Ishikawa (cell line): ENCODE results near the gene HELZ.
A peak's percentile ranks its signal among the peaks of the same experiment; 100 is the strongest.

Source experiments
- CEBPB ChIP-seq: IDR thresholded peaks from 2 replicates; pipeline ENCODE4 v1.6.1; 2012
- CREB1 ChIP-seq: IDR thresholded peaks from 2 replicates; pipeline ENCODE4 v1.6.1; 2012; ENCODE audit warnings: low read depth
- EGR1 ChIP-seq: IDR thresholded peaks from 2 replicates; pipeline ENCODE4 v1.6.1; 2012
- EP300 ChIP-seq: IDR thresholded peaks from 2 replicates; pipeline ENCODE4 v1.6.1; 2012; ENCODE audit warnings: borderline replicate concordance
- FOXM1 ChIP-seq: IDR thresholded peaks from 2 replicates; pipeline ENCODE4 v1.6.1; 2012; ENCODE audit warnings: low read depth, borderline replicate concordance
- NFIC ChIP-seq: IDR thresholded peaks from 2 replicates; pipeline ENCODE4 v1.6.1; 2012
- RAD21 ChIP-seq: IDR thresholded peaks from 2 replicates; pipeline ENCODE4 v1.6.1; 2012; ENCODE audit warnings: low read depth
- REST ChIP-seq: IDR thresholded peaks from 2 replicates; pipeline ENCODE4 v1.6.1; 2012; ENCODE audit warnings: low read depth, mild to moderate bottlenecking
- TAF1 ChIP-seq: IDR thresholded peaks from 2 replicates; pipeline ENCODE4 v1.6.1; 2012; ENCODE audit warnings: low read depth, mild to moderate bottlenecking
- TCF12 ChIP-seq: IDR thresholded peaks from 2 replicates; pipeline ENCODE4 v1.6.1; 2012; ENCODE audit warnings: low read depth
- TEAD4 ChIP-seq: IDR thresholded peaks from 2 replicates; pipeline ENCODE4 v1.6.1; 2012
- USF1 ChIP-seq: IDR thresholded peaks from 2 replicates; pipeline ENCODE4 v1.6.1; 2012
- YY1 ChIP-seq: IDR thresholded peaks from 2 replicates; pipeline ENCODE4 v1.6.1; 2012; ENCODE audit warnings: low read depth
- ZBTB7A ChIP-seq: IDR thresholded peaks from 2 replicates; pipeline ENCODE4 v1.6.1; 2012; ENCODE audit warnings: low read depth
- TF ChIP-seq, protein P1 (sequence below): IDR thresholded peaks from 2 replicates; pipeline ENCODE4 v1.6.1; 2012

Gene HELZ

DNA sequence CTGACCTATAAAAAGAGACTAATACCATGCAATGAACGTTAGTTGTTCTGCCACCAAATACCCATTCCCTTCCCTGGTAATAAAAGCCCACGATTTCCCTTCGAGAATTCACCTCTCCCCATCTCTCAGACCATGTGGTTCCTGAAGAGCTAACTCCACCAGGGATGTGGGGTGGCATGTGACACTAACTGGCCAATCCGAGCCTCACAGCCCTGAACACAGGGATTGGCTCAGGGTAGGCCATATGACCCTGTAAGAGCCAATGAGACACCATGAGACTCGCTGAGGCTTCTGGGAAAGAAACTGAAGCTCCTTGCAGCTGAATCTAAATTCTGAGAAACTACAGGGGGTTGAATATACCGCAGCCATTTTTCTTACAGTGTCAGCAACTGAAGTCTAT is 21.1 kb downstream of the HELZ start:
- TF ChIP-seq TCF12 (no peak), NFIC (no peak), CREB1 (no peak), FOXM1 (no peak), USF1 (peak; percentile 80)
- TF ChIP-seq, protein P1, sequence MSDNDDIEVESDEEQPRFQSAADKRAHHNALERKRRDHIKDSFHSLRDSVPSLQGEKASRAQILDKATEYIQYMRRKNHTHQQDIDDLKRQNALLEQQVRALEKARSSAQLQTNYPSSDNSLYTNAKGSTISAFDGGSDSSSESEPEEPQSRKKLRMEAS = no peak

DNA sequence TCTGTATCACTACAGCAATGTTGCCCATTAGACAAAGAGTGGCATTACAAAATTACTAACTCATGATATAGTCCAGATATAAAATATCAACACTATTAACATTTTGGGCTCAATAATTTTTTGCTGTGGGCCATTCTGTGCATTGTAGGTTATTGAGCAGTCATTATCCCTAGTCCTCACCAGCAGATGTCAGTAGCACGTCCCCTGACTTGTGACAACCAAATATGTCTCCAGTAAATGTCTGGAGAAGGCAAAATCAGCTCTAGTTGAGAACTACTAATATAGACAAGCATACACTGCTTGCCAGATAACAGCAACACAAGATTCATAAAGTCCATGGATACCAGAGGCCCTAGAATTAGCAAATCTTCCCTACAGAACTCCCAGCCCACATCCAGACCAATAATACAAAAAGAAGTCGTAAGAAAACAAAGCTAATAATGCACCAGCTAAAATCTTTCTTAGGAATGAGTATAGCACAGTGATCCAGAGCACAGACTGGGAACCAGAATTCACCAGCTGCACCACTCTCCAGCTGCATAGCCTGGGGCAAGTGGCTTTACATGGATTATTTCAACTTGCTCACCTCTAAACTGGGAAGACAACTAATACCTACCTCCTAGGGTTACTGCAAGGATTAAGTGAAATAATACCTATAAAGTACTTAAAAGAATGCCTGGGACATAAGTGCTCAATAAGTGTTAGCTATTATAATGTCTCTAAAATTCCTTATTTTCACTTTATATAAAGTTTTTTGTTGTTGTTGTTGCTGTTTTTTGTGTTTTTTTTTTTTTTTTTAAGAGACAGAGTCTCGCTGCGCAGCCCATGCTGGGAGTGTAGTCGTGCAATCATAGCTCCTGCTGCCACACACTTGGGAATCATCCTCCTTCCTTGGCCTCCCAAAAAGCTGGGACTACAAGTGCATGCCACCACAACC is 23.7 kb downstream of the HELZ start:
- TF ChIP-seq RAD21 = peak; percentile 53
- no peak for TF ChIP-seq USF1
- no peak for TF ChIP-seq CREB1
- TF ChIP-seq EP300 = no peak
- no peak for TF ChIP-seq TCF12

DNA sequence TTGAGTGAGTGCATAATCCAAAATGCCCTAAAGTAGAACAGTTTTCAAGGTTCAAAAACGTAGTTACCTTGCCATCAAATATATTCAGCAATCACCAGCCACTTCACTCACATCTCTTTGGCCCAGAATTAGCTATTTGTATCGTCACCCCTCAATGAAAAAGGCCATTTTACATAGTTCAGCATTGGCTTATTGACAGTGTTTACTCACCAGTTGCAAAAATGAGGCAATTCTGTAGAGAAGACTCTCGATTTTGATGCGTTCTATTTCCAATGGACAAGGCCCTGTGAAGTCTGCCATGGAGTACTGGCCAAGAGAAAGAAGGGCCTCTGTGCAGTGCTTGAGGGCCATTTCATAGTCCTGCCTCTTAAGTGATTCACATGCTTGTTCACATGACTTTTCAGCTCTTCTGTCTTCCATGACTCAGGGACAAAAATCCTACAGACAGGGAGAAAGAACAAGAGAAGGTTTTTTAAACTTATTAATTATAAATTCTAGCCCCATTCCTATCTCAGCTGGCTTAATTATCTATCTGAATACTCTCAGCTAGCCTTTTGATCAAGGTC is 26.5 kb downstream of the HELZ start:
- TF ChIP-seq TAF1 (no peak), USF1 (no peak), FOXM1 (no peak), EP300 (no peak), YY1 (no peak)

- TF ChIP-seq EP300 = no peak
- TF ChIP-seq NFIC = no peak
- TF ChIP-seq TCF12 = no peak
- TF ChIP-seq YY1 = no peak
- TF ChIP-seq TAF1 = no peak
- no peak for TF ChIP-seq EGR1
- TF ChIP-seq FOXM1 = no peak
- no peak for TF ChIP-seq CEBPB
- TF ChIP-seq, protein P1 = no peak
- TF ChIP-seq REST = no peak
- TF ChIP-seq CREB1 = no peak
- no peak for TF ChIP-seq USF1
- TF ChIP-seq RAD21 = no peak
- no peak for TF ChIP-seq ZBTB7A
- no peak for TF ChIP-seq TEAD4
Measured at GRCh38 chr17:67217446-67217845, 27.6 kb downstream of the HELZ start.

GRCh38 chr17:67216578-67217320 is 28.2 kb downstream of the HELZ start:
- TF ChIP-seq EGR1 (no peak), TCF12 (no peak), EP300 (no peak), TEAD4 (no peak), FOXM1 (no peak), CEBPB (no peak), REST (no peak), RAD21 (no peak), TAF1 (no peak)
